Keratinocyte (primary cell): ENCODE data around the gene ARSH. TPM values are rescaled to one million over a fixed set of nuclear protein-coding genes. Genes with fewer than 3 reads are reported as not detected.

Source experiments
- DNase-seq: peaks from one replicate; pipeline ENCODE4 v3.0.0-alpha.2; 2011; ENCODE audit warnings: low read depth, missing footprints, low spot score
- FAIRE-seq: peaks from 2 replicates; lab custom pipeline; 2011; peaks lifted over from hg19 to GRCh38; lab: Jason Lieb, UNC
- H2AFZ ChIP-seq: 2 replicates; pipeline ENCODE4 v1.6.0; 2012; ENCODE audit warnings: low read length, control low read depth, inconsistent platforms; ENCODE audit not compliant: control insufficient read depth
- H3K27ac ChIP-seq: 2 replicates; pipeline ENCODE4 v1.5.1; 2011; ENCODE audit warnings: low read length; ENCODE audit not compliant: control insufficient read depth, insufficient read depth
- H3K27me3 ChIP-seq: 3 replicates; pipeline ENCODE4 v1.6.0; 2011; ENCODE audit warnings: low read length; ENCODE audit not compliant: control insufficient read depth, insufficient read depth; ENCODE audit errors: extremely low read depth
- H3K36me3 ChIP-seq, 2 experiments: 2 replicates in 1 of 2; 3 replicates in 1 of 2; pipeline ENCODE4 v1.5.1; 2011; ENCODE audit warnings: low read length in 2 of 2, mild to moderate bottlenecking in 1 of 2; ENCODE audit not compliant: control insufficient read depth in 2 of 2, insufficient read depth in 2 of 2; ENCODE audit errors: extremely low read depth in 1 of 2
- H3K4me1 ChIP-seq: 3 replicates; pipeline ENCODE4 v1.5.1; 2011; ENCODE audit warnings: low read length; ENCODE audit not compliant: control insufficient read depth, insufficient read depth; ENCODE audit errors: extremely low read depth
- H3K4me2 ChIP-seq: 3 replicates; pipeline ENCODE4 v1.6.0; 2011; ENCODE audit warnings: low read depth, low read length; ENCODE audit not compliant: control insufficient read depth, insufficient read depth; ENCODE audit errors: extremely low read depth
- H3K4me3 ChIP-seq, 3 experiments: fragments of 200-600 bp in 1 of 3; sonication (generic) in 1 of 3; 2 replicates in 2 of 3; 3 replicates in 1 of 3; pipeline ENCODE4 v1.5.1; 2011 to 2016; ENCODE audit warnings: low read length in 3 of 3, mild to moderate bottlenecking in 3 of 3, control low read depth in 2 of 3, inconsistent platforms in 1 of 3, low read depth in 1 of 3, mixed read lengths in 1 of 3, mixed run types in 1 of 3, moderate library complexity in 1 of 3; ENCODE audit not compliant: control insufficient read depth in 2 of 3, insufficient read depth in 2 of 3; ENCODE audit errors: extremely low read depth in 1 of 3
- H3K79me2 ChIP-seq: 2 replicates; pipeline ENCODE4 v1.6.0; 2012; ENCODE audit warnings: low read length; ENCODE audit not compliant: control insufficient read depth, insufficient read depth
- H3K9ac ChIP-seq: 3 replicates; pipeline ENCODE4 v1.6.0; 2011; ENCODE audit warnings: low read length; ENCODE audit not compliant: control insufficient read depth, insufficient read depth; ENCODE audit errors: extremely low read depth
- H3K9me1 ChIP-seq: 3 replicates; pipeline ENCODE4 v1.6.0; 2011; ENCODE audit warnings: low read length; ENCODE audit not compliant: control insufficient read depth, insufficient read depth; ENCODE audit errors: extremely low read depth
- H3K9me3 ChIP-seq: 2 replicates; pipeline ENCODE4 v1.5.1; 2012; ENCODE audit warnings: low read depth, low read length; ENCODE audit not compliant: control insufficient read depth
- H4K20me1 ChIP-seq: 3 replicates; pipeline ENCODE4 v1.6.0; 2011; ENCODE audit warnings: low read length; ENCODE audit not compliant: control insufficient read depth, insufficient read depth; ENCODE audit errors: extremely low read depth
- CTCF ChIP-seq, 3 experiments: IDR thresholded peaks in 1 of 3; conservative IDR thresholded peaks in 1 of 3; optimal IDR thresholded peaks in 1 of 3; 2 replicates in 2 of 3; 3 replicates in 1 of 3; pipeline versions ENCODE3 to v1.5.1; 2011; ENCODE audit warnings: low read length in 3 of 3, mild to moderate bottlenecking in 3 of 3, moderate library complexity in 2 of 3, control low read depth in 1 of 3, inconsistent platforms in 1 of 3; ENCODE audit not compliant: insufficient read depth in 2 of 3; ENCODE audit errors: extremely low read depth in 1 of 3
- EZH2 ChIP-seq: IDR thresholded peaks from one replicate; pipeline ENCODE4 v1.6.1; 2012; ENCODE audit warnings: inconsistent platforms, mild to moderate bottlenecking, low read length, moderate library complexity
- dilution Hi-C: fragments of 300-500 bp; cut with MboI; formaldehyde crosslinking; loops from one replicate; pipeline ENCODE4 v1.7.0; 2020; ENCODE audit warnings: low sequenced_read_pairs; ENCODE audit not compliant: extremely low pct_ligation_motif_present
- polyA plus RNA-seq, 5 experiments: library from polyadenylated mRNA; depleted of rRNA in 3 of 5; stranded (reverse) in 3 of 5; stranded (forward) in 1 of 5; unstranded in 1 of 5; fragments of >200 nt; gene quantifications; 1 replicate in 1 of 5; 2 replicates in 3 of 5; 3 replicates in 1 of 5; pipeline versions ENCODE4 v1.2.1 to v1.2.3, GENCODE V29; 2011 to 2012; ENCODE audit warnings: missing spikeins in 2 of 5, low read depth in 1 of 5, low replicate concordance in 1 of 5
- small RNA-seq, 3 experiments: library from RNA; depleted of rRNA; stranded (forward); fragments of <200 nt; gene quantifications; one replicate each; pipeline ENCODE3, GENCODE V24; 2012; ENCODE audit warnings: low read depth in 3 of 3, low replicate concordance in 1 of 3; ENCODE audit not compliant: insufficient read length in 3 of 3

Gene ARSH
- polyA plus RNA-seq, 1 donor (not counting 4 experiments of a cell fraction or from before 2014, with no cell fraction given) = not detected

- H2AFZ ChIP-seq = no peak overlapping the region
- FAIRE-seq = no peak
- DNase-seq = no peak
- H3K9ac ChIP-seq = no peak overlapping the region
- no peak for TF ChIP-seq EZH2
- dilution Hi-C loops = no loop called here
- no peaks in the 10 kb centered on the region for H3K36me3 ChIP-seq
- no peak overlapping the region for H3K27ac ChIP-seq
- H4K20me1 ChIP-seq = no peaks in the 10 kb centered on the region
- H3K4me1 ChIP-seq = no peaks in the 10 kb centered on the region
- no peaks in the 10 kb centered on the region for H3K79me2 ChIP-seq
- no peak overlapping the region for H3K4me2 ChIP-seq
- H3K27me3 ChIP-seq = no peaks in the 10 kb centered on the region
- no peak overlapping the region for H3K4me3 ChIP-seq
- no peaks in the 10 kb centered on the region for H3K9me3 ChIP-seq
- no peaks in the 10 kb centered on the region for H3K9me1 ChIP-seq
Measured at GRCh38 chrX:3075959-3076358, 69.6 kb downstream of the ARSH start.

GRCh38 chrX:3076416-3076991 lies 70.2 kb downstream of the ARSH start:
- no peak overlapping the region for H2AFZ ChIP-seq
- H3K9ac ChIP-seq = no peak overlapping the region
- H4K20me1 ChIP-seq = no peaks in the 10 kb centered on the region
- no peaks in the 10 kb centered on the region for H3K27me3 ChIP-seq
- H3K36me3 ChIP-seq = no peaks in the 10 kb centered on the region
- no peak overlapping the region for H3K4me2 ChIP-seq
- dilution Hi-C loops = no loop called here
- H3K79me2 ChIP-seq = no peaks in the 10 kb centered on the region
- H3K4me3 ChIP-seq = no peak overlapping the region
- no peak for DNase-seq
- H3K9me1 ChIP-seq = no peaks in the 10 kb centered on the region
- H3K9me3 ChIP-seq = no peaks in the 10 kb centered on the region
- H3K4me1 ChIP-seq = no peaks in the 10 kb centered on the region
- FAIRE-seq = no peak
- TF ChIP-seq EZH2 (no peak), CTCF (optimal IDR thresholded peaks at IDR 0.05 in 1 of 3, IDR thresholded peaks at IDR 0.05 in 1 of 3, conservative IDR thresholded peaks at IDR 0.05 in 1 of 3; ENCODE audit: extremely low read depth in 1 of 3, insufficient read depth in 2 of 3, low read length in 3 of 3) (no peak)
- H3K27ac ChIP-seq = no peak overlapping the region

Small RNA genes within 50 kb of the gene (small RNA-seq; reads per million reads assigned to genes)
- gene RN7SL578P = 0 reads per million in 3 experiments

Other genes with a start within 250 kb of the ARSH start
- 0.05 to 0.08 TPM in 2 of 3 replicates, not detected in the other for gene GYG2, start 177.6 kb upstream of the ARSH start, polyA plus RNA-seq
- gene ARSD, start 77.2 kb upstream of the ARSH start, polyA plus RNA-seq = 7.9 to 9.9 TPM (median 8.1 TPM) in 3 replicates
- 0.05 to 0.08 TPM in 2 of 3 replicates, not detected in the other for gene ARSF, start 34.9 kb downstream of the ARSH start, polyA plus RNA-seq